Measurements from ENCODE around the gene SURF1.

The SURF1 gene

DNA sequence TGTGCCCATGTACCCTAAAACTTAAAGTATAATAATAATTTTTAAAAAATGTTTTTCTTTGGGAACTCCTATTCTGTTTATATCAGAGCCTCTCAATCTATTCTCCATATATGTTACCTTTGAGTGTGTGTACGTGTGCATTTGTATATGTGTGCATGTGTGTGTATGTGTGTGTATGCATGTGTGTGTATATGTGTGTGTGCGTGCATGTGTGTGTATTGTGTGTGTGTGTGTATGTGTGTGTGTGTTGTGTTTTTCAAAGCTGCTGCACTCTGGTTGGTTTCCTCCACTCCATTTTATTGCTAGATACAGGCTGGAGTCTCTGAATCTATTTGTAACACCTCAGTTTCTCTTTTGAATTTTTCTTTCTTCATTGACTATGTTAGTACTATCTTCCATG, 40.3 kb downstream of the SURF1 start:
- DNase-seq = no peak

DNA sequence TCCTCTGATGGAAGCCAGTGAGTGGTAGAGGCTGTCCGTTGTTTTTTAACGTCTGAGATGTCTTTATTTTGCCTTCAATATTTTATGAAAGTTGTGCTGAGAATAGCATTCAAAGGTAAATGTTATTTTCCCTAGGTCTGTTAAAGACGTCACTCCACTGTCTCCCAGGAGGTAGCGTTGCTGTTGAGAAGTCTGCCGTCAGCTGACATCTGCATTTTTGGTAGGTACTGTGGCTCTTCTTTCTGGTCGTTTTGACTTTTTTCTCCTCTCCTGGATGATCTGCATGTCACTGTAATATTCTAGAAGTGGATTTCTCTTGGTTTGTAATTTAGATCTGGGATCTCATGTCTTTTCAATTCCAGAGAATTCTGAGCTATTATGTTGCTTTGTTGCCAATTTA, 46.7 kb downstream of the SURF1 start:
- DNase-seq = no peak

DNA sequence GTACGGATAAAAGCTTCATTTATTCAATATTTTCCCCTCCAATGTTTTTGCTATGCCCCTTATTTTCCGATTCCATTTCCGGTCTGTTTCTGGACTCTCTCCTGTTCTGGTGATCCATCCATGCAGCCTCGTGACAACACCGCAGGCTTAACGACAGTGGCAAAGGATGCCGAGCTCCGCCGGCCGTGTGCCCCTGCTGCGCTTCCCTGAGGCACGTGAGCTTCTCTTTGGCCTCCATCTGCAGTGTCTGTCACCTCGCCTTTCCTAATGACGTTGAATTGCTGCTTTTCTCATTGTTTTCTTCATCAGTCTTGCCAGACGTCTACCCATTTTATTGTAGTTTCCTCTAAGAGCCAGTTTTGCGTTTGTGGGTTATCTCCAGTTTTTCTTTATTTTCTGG, 49.0 kb downstream of the SURF1 start:
- DNase-seq = no peak

DNA sequence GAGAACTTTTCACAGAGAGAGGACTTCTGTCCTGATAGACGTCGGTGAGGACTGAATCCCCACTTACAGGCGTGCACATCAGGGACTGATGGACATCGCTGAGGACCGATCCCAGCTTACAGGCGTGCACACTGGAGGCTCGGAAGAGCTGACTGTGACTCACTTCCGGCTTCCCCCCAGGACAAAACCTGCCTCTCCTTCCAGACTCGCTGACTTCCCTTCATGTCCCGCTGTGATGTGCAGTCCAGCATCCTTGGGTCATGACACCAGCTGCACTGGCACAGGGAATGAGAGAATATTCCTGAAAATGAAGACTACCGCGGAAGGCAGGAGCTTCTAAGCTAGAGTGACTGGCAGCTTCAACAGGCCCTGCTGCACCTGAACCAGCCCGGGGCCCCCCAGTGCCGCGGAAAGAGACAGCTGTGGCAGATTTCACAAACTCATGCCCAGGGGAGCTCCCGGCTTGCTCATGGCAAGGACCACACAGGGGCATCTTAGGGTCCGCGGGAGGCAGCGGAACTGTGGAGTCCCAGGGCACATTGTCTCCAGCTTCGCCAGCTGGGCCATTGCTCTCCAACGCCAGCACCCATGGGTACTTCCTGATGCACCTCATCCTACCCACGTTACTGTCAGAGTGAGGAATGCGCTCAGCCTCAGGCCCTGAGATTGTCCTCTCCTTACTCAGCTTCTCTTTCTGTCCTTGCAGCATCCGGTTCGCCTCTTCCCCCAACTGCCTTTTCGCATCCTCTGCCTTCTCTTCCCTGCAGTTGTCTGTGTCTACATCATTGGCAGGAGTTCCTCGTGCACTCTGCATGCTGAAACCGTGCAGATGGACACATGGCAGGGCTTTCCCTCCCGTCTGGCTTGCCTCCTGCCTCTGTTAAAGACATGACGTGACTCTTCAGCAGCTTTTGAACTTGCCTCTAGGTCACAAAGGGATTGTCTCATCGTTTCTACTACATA, 49.8 kb downstream of the SURF1 start:
- DNase-seq = no peak

DNA sequence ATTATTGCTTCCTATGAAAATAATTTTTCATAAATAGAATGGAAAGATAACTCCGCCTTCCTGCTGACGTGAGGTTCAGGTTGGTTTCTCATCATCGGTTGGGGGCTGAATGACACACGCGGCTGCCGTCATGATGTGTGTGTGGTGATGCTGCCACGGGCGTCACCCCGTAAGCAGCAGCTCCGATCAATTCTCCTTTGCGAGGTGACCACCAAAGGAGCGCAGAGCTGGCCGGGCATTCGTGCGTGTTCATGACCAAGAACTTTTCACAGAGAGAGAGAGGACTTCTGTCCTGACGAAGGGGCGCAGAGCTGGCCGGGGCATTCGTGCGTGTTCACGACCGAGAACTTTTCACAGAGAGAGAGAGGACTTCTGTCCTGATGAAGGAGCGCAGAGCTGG, 50.6 kb downstream of the SURF1 start:
- no peak for DNase-seq

DNA sequence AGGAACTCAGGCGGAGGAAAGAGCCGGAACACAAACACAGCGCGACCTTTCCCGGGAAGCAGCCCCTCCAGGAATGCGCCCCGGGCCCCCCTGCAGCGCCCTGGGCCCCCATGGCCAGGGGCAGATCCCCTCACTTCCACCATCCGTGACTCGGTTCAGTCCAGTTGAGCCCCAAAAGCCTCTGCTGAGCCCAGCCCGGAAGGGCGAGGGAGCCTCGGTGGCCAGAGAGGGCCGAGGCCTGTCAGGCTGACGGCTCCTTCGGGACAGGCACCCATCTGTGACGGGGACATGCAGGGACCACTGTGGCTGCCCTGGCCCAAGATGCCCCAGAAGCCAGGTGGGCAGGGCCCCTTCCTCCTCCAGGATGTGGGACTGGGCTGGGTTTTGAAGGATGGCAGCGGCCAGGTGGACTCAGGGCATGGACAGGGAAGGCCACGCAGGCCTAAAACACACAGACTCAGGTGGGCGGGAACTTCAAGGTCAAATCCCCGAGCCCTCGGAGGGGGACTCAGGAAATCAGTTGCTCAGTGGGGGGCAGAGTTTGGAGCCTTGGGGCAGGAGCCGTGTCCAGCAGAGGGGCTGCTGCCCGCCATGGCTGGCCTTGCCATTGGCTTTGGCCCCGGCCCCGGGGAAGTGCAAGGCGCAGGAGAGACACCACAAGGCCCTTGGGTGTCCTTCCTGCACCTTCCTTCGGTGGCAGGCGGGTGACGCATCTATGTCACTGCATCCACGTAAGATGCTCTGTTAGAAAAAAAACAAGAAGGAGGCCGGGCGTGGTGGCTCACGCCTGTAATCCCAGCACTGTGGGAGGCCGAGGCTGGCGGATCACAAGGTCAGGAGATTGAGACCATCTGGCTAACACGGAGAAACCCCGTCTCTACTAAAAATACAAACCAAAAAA, 51.6 kb downstream of the SURF1 start:
- no peak for DNase-seq

DNA sequence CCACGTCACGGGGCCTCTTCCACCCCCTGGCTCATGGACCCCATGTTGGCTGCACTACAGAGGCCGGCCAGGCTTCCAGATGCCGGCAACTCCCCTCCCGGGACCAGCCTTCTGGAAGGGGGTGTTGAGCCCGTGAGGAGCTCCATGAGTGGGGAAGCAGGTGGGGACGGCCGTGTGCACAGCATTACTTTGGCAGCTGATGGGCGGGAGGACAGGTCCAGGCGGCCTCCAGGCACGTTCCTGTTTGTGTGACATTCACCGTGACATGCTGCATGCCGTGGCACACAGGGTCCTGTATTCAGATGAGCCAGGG, 52.2 kb downstream of the SURF1 start:
- no peak for DNase-seq

DNA sequence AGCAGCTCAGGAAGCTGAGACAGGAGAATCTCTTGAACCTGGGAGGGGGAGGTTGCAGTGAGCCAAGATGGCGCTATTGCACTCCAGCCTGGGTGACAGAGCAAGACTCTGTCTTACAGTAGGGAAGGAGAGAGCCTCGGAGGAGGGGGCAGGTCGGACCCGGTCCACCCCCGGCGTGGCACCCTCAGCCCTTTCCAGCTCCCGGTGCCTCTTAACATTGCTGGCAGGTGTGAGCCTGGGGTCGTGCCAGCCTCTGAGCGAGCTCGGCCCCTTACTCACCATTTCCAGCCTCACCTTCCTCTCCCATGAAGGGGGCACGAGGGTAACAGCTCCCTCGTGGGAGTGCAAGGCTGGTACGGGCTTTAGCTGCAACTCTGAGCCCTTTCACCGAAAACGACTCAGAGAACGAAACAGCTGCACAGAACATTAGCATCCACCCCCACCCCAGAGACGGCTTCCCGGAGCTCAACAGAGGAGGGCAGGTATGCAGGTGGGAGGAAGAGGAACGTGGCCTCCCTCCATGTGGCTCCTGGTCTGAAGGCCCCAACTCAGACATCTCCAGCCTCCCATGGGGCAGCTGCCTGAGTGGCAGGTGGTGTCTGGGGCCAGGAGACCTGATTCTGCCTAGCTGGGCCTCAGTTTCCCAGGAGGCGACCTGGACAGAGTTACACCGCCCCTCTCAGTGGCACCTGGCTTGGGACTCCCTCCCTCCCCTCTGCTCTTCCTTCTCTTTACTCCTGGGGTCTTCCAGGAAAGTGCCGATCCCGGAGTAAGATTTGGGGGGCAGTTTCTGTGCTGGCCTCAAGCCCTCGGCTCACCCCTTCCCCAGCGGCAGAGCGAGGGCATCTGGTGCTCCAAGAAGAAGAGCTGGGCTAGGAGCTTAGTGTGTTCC, 52.8 kb downstream of the SURF1 start:
- no peak for DNase-seq

Data from stimulated activated CD4-positive, alpha-beta T cell treated with anti-CD3 and anti-CD28 coated beads, Interleukin-15, amount 100 ng/mL, for 24 hours (primary cell).